NCI-H1092 treated with DMSO at 0.1 percent for 48 hours (cell line): ENCODE measurements around the gene F3.

Experiments used
- DNase-seq: peaks from one replicate; lab custom pipeline; 2025; lab: John Stamatoyannopoulos, UW

The F3 gene

GRCh38 chr1:94527447-94528031, 14.0 kb downstream of the F3 start:
- DNase-seq, result no peak

DNA sequence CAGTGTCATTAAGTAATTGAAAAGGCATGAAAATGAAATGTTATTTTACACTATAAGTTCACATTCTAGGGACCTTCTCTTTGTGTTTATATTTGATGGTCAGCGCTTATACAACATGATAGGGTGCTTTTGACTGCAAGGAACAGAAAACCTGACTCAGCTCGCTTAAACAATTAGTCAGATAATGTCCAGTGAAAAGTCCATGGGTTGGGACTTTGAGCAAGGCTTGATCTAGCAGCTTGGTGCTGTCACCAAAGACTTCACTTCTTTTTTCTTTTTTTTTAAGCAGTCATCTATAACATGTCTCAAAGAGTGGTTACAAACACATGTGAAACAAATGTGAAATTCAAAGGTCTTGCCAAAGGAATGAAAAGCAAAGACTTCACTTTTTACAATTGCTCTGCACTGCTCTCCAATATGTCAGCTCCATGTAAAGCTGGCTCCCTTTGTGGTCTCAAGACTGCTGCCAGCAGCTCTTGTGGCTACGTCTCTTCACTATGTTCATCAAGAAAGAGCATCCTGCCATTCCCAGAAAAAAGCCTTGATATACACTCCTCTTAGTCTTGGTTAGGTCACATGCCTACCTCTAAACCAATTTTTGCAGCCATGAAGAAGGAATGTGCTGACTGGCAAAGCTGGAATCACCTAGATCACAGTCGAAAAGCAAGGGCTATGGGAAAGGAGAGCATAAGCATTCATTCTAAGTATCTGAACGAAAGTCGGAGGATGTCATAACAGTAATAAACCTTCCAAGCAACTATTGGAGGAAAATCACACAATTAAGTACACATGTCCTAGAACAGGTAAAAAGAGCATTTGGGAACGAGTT, 15.2 kb downstream of the F3 start:
- no peak for DNase-seq

DNA sequence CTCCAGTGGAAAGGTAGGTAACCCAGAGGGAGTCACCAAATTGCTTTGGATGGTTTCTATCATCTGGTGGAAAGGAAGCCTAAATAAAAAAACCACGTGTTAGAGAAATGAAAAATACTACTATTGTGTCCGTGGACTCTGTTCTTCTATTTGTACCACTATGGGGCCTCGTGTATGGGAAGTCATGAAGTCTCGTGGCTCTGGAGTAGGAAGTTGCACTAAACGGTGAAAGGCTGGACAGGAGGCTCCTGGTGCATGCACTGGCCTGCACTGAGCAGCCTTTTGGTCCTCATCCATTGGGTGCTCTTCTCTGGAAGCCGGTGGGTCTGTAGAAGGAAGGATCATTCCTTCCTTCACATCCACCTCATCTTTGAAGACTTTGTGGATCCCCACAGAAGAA, 17.0 kb downstream of the F3 start:
- no peak for DNase-seq

- no peak for DNase-seq
Measured at GRCh38 chr1:94522304-94522703, 19.3 kb downstream of the F3 start.

DNA sequence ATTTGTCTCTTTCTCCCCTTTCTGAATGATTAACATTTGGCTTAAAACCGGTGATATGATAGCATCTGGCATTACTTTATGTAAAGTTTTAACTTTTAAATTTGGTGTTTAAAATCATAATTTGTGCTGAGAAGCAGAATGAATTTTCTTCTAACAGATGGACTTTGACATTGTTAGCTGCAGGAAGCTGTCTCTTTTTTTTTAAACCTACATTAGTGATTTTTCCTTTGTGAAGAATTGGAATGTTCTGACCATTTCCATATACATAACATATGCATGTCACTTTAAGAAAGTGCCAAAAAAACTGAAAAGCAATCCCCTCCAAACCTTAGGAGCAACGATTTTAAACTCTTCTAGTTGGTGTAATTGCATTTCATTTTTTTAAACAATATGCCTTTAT, 22.2 kb downstream of the F3 start:
- no peak for DNase-seq

- no peak for DNase-seq
Measured at GRCh38 chr1:94515296-94515947, 26.1 kb downstream of the F3 start.

- DNase-seq, result no peak
Measured at GRCh38 chr1:94514095-94514727, 27.3 kb downstream of the F3 start.

GRCh38 chr1:94512816-94513215, 28.7 kb downstream of the F3 start:
- DNase-seq, result no peak

GRCh38 chr1:94504601-94505000, 37.0 kb downstream of the F3 start:
- no peak for DNase-seq

- DNase-seq, result no peak
Measured at GRCh38 chr1:94503153-94503552, 38.4 kb downstream of the F3 start.

DNA sequence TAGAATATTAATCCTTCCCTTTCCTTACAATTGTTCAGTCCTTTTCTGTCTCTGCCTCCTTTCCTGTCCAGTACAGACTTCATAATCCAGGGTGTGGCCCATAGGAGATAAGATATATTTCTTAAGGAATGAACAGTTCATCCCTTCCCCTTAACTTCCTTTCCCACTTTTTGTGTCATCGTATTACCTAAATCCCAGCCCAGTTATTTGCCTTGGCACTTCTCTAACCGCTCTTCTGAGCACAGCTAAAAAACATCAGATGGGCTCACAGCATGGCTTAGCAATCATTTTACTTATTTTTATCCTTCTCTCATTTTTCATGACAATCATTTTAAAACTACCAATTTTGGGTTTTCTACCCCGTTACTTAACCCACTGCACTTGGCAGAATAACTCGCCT, 39.6 kb downstream of the F3 start:
- DNase-seq, result no peak

DNA sequence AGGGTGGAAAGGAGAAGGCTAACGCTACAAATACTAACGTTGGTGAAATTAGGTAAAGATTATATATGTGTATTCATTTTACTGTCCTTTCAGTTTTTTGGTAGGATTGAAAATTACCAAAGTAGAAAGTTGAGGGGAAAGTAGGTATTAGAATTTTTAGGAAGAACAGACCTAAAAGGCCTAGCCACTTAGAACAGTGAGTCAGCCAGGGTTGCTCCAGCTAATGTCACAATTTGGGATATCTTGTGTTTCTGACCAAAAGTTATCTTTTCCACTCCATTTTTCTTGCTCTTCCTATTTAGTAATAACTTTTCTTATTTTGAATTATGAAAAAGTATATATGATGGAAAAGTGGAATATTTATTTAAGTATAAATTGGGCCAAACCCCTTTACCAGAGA, 40.1 kb downstream of the F3 start:
- DNase-seq, result no peak

DNA sequence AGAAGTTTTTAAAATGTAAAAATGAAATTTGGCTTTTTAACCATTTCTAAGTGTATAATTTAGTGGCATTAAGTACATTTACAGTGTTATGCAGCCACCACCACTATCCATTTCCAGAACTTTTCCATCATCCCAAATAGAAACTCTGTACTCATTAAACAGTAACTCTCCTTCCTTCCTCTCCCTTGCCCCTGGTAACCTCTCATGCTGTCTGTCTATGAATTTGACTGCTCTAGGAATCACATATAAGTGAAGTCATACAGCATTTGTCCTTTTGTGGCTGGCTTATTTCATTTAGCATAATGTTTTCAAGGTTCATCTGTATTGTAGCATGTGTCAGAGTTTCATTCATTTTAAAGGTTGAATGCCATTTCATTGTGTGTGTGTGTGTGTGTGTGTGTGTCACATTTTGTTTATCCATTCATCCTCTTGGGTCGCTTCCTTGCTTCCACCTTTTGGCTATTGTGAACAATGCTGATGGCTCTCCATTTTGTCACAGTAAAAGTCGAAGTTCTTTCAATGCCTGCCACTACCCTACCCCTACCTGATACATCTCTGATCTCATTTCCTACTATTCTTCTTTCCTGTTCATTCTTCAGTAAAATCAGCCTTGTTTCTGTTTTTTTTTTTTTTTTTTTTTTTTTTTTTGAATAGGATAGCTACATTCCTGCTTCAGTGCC, 45.3 kb downstream of the F3 start:
- no peak for DNase-seq

- no peak for DNase-seq
Measured at GRCh38 chr1:94490556-94490955, 51.0 kb downstream of the F3 start.

DNA sequence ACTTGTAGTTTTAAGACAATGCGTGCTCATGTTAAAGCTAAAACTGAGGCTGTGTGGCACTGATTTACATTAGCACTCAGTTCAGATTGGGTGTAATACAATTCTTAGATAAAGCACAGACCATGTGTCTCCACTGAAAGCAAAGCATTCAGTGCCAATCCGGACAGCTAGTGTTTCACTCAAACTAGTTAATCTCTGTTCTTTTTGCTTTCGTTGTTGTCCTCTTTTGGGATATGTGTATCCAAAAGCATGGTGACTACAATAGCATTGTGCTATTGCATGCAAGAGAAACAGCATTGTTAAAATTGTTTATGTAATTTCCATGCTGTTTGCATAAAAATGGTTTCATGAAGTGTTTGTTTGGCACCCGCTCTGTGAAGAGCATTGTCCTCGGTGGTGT, 54.6 kb downstream of the F3 start:
- DNase-seq, result no peak

- peak; percentile 70 for DNase-seq
Measured at GRCh38 chr1:94481473-94481933, 60.1 kb downstream of the F3 start.

DNA sequence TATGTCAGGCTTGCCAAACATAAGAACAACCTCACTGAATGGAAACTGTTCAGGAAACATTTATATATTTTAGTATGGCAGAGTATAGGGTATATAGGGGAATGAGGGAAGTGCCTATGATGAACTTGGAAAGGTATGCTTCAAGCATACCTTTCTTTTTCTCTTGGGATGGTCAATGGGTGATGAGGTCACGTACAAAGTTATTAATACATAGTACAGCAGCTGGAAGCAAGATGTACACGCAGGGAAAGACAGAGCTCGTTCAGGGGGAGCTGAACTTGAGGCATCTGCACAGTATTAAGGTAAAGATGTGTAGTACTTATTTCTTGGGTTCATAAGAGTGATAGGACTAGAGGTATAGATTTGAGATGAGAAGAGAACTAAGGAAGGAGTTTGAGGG, 61.9 kb downstream of the F3 start:
- no peak for DNase-seq
